KMS-11 (cell line): ENCODE results near the gene PLOD2.

Experiments used
- H2AFZ ChIP-seq: fragments of 200-600 bp; sonication (generic); 2 replicates; pipeline ENCODE4 v1.6.1; 2016; ENCODE audit warnings: antibody characterized with exemption, mixed run types, low read depth
- H3K27ac ChIP-seq: fragments of 200-600 bp; sonication (generic); 2 replicates; pipeline ENCODE4 v1.6.1; 2016; ENCODE audit warnings: mild to moderate bottlenecking, mixed run types
- H3K27me3 ChIP-seq: fragments of 200-600 bp; sonication (generic); 2 replicates; pipeline ENCODE4 v1.6.1; 2017; ENCODE audit warnings: mild to moderate bottlenecking, low read depth, mixed run types, moderate library complexity; ENCODE audit not compliant: insufficient read depth
- H3K36me3 ChIP-seq: fragments of 200-600 bp; sonication (generic); 2 replicates; pipeline ENCODE4 v1.6.1; 2017; ENCODE audit warnings: mild to moderate bottlenecking, mixed run types; ENCODE audit not compliant: insufficient read depth
- H3K4me1 ChIP-seq: fragments of 200-600 bp; sonication (generic); 2 replicates; pipeline ENCODE4 v1.6.1; 2016; ENCODE audit warnings: mild to moderate bottlenecking, low read depth, mixed run types; ENCODE audit not compliant: poor library complexity, severe bottlenecking
- H3K4me2 ChIP-seq: fragments of 200-600 bp; sonication (generic); 2 replicates; pipeline ENCODE4 v1.7.0; 2016; ENCODE audit warnings: mild to moderate bottlenecking, mixed run types
- H3K4me3 ChIP-seq: fragments of 200-600 bp; sonication (generic); IDR thresholded peaks from 2 replicates; pipeline ENCODE4 v1.6.1; 2017; ENCODE audit warnings: low read depth, low read length, mixed read lengths; ENCODE audit not compliant: insufficient read depth
- H3K79me2 ChIP-seq: fragments of 200-600 bp; sonication (generic); 2 replicates; pipeline ENCODE4 v1.6.1; 2016; ENCODE audit warnings: low read depth, mixed run types; ENCODE audit not compliant: insufficient read depth
- H3K9ac ChIP-seq: fragments of 200-600 bp; sonication (generic); 2 replicates; pipeline ENCODE4 v1.6.1; 2016; ENCODE audit warnings: mild to moderate bottlenecking, mixed run types
- H4K20me1 ChIP-seq: fragments of 200-600 bp; sonication (generic); 2 replicates; pipeline ENCODE4 v1.6.1; 2016; ENCODE audit warnings: mild to moderate bottlenecking, mixed run types; ENCODE audit not compliant: insufficient read depth
- CTCF ChIP-seq: fragments of 200-600 bp; sonication (generic); conservative IDR thresholded peaks from 2 replicates; pipeline ENCODE4 v1.6.1; 2017; ENCODE audit warnings: low read depth, mild to moderate bottlenecking, antibody characterized with exemption, low read length, moderate library complexity, mixed read lengths

Gene PLOD2

GRCh38 chr3:146133441-146133840 is 27.5 kb downstream of the PLOD2 start:
- Histone ChIP-seq H3K79me2 (no peaks in the 10 kb centered on the region), H3K4me3 (no peak overlapping the region), H2AFZ (no peak overlapping the region), H3K4me1 (no peaks in the 10 kb centered on the region), H3K27me3 (no peaks in the 10 kb centered on the region), H3K27ac (no peak overlapping the region), H3K36me3 (no peaks in the 10 kb centered on the region), H3K9ac (no peak overlapping the region), H3K4me2 (no peak overlapping the region), H4K20me1 (no peaks in the 10 kb centered on the region)
- TF ChIP-seq CTCF, result no peak

GRCh38 chr3:146131616-146132410 is 29.2 kb downstream of the PLOD2 start:
- Histone ChIP-seq H2AFZ (no peak overlapping the region), H3K4me3 (no peak overlapping the region), H3K9ac (no peak overlapping the region), H3K27me3 (no peaks in the 10 kb centered on the region), H4K20me1 (no peaks in the 10 kb centered on the region), H3K27ac (no peak overlapping the region), H3K4me1 (no peaks in the 10 kb centered on the region), H3K36me3 (no peaks in the 10 kb centered on the region), H3K4me2 (no peak overlapping the region), H3K79me2 (no peaks in the 10 kb centered on the region)
- TF ChIP-seq CTCF, result no peak

- Histone ChIP-seq H3K4me3 (no peak overlapping the region), H3K9ac (no peak overlapping the region), H3K27me3 (no peaks in the 10 kb centered on the region), H3K4me2 (no peak overlapping the region), H2AFZ (no peak overlapping the region), H3K4me1 (no peaks in the 10 kb centered on the region), H4K20me1 (no peaks in the 10 kb centered on the region), H3K27ac (no peak overlapping the region), H3K36me3 (no peaks in the 10 kb centered on the region), H3K79me2 (no peaks in the 10 kb centered on the region)
- TF ChIP-seq CTCF, result no peak
These were observed 30.1 kb downstream of the PLOD2 start for GRCh38 chr3:146130881-146131371.

GRCh38 chr3:146129750-146130149 is 31.2 kb downstream of the PLOD2 start:
- Histone ChIP-seq H3K36me3 (no peaks in the 10 kb centered on the region), H3K79me2 (no peaks in the 10 kb centered on the region)

More at GRCh38 chr3:146129750-146130149, 31.2 kb downstream of the PLOD2 start:
- H3K4me2 ChIP-seq, result no peak overlapping the region
- no peak overlapping the region for H3K9ac ChIP-seq
- H3K27me3 ChIP-seq, result no peaks in the 10 kb centered on the region
- H2AFZ ChIP-seq, result no peak overlapping the region
- no peaks in the 10 kb centered on the region for H3K4me1 ChIP-seq
- no peaks in the 10 kb centered on the region for H4K20me1 ChIP-seq
- H3K4me3 ChIP-seq, result no peak overlapping the region
- no peak overlapping the region for H3K27ac ChIP-seq
- no peak for TF ChIP-seq CTCF
